Measurements from ENCODE around the gene ZNF281.
"Not testable (repeated sequence)": the region's sequence is repeated elsewhere in the genome, so short reads cannot be mapped to it uniquely, and the experiment has no call there.

The ZNF281 gene, protein sequence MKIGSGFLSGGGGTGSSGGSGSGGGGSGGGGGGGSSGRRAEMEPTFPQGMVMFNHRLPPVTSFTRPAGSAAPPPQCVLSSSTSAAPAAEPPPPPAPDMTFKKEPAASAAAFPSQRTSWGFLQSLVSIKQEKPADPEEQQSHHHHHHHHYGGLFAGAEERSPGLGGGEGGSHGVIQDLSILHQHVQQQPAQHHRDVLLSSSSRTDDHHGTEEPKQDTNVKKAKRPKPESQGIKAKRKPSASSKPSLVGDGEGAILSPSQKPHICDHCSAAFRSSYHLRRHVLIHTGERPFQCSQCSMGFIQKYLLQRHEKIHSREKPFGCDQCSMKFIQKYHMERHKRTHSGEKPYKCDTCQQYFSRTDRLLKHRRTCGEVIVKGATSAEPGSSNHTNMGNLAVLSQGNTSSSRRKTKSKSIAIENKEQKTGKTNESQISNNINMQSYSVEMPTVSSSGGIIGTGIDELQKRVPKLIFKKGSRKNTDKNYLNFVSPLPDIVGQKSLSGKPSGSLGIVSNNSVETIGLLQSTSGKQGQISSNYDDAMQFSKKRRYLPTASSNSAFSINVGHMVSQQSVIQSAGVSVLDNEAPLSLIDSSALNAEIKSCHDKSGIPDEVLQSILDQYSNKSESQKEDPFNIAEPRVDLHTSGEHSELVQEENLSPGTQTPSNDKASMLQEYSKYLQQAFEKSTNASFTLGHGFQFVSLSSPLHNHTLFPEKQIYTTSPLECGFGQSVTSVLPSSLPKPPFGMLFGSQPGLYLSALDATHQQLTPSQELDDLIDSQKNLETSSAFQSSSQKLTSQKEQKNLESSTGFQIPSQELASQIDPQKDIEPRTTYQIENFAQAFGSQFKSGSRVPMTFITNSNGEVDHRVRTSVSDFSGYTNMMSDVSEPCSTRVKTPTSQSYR

DNA sequence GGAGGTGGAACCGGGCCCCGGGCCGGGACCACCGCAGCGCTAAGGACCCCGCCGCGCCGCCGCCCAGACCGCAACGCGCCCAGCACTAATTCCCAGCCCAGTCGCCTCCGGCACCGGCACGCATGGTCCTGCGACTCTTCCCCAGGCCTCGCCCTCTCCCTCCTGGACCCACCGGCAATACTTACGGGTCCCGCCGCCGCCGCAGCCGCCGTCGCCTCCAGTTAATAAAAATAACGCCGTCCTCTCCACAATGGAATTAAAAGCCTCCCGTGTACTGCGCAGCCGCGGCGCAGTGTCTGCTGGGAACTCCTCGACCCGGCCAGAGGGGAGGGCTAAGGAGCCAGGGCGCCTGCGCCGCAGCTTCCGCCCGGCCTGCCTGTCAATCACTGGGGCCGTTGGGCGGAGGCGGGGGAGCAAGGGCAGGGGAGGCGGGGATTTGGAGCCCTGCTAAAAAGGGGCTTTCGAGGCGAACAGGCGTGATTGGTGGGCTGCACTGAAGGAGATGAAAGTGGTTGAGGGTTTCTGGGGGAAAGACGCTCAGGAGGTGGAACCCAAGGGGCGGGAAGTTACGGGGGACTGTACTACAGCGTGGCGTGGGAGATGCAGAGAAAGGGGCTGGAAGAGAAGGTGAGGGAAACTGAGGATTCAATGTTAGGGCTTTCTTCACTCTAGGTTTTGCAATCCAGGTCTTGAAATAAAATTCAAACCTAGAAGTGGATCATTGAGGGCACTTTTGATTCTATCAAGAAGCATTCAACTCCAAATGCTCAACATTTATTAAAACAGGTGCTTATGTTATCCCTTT, at the start of gene ZNF281:
TSS of gene ZNF281 (minus strand) at position 276 of the 805 bp plus-strand sequence. CDS start 331 bp downstream, outside the sequence.
- peak; percentile 99 for DNase-seq

DNA sequence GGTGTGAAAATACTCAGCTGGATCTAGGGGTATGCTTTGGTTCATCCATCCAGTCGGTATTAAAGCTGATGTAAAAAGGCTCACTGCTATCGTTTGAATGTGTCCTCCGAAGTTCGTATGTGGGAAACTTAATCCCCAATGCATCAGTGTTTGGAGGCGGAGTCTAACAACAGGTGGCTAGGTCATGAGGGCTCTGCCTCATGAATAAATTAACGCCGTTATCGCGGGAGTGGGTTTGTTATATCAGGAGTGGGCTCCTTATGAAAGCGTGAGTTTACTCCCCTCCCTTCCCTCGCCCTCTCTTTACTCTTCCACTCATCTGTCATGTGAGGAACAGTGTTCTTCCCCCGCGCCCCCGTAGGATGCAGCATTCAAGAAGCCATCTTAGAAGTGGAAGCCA, 48.9 kb upstream of the ZNF281 start:
- DNase-seq, result no peak

DNA sequence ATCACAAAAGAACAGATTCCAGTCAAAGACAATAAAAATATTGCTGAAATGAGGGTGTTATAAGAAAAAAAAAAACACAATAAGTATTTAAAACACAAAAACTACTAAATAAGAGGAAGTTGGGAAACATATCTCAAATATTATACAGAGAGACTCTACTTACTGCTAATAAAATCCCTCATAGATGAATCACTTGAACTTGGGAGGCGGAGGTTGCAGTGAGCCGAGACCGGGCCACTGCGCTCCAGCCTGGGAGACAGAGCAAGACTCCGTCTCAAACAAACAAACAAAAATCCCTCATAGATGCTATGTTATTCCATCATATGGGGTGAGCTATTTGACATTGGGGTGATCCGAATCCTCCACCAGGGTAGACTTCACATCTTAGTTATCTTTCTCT, 48.0 kb upstream of the ZNF281 start:
- no peak for DNase-seq

DNA sequence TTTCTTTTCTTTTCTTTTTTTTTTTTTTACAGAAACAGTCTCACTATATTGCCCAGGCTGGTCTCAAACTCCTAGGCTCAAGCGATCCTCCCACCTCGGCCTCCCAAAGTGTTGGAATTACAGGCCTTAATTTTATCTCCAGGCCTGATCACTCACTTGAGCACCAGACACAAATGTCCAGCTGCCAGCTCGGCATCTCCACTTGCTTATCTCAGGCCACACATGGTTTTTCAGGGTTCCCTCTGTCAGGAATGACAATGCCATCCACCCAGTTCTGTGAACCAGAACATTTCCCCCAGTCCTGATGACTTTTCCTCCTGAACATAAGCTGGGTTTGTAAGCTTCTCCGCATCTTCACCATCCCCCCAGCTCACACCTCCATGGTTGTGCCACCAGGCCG, 44.6 kb upstream of the ZNF281 start:
- DNase-seq, result no peak

DNA sequence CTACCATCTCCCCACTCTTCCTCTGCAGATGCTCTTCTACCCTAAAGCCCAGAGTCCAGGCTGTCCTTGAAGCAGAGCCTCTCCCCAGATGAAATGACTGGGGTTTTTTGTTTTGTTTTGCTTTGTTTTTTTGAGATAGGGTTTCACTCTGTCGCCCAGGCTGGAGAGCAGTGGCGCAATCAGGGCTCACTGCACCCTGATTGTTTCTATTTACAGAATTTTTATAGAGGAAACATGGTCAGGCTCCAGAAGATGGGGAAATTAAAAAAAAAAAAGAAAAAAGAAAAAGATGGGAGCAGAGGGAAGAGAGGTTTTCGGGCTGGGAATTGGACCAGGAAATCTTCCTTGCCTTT, 43.7 kb upstream of the ZNF281 start:
- DNase-seq, result no peak

DNA sequence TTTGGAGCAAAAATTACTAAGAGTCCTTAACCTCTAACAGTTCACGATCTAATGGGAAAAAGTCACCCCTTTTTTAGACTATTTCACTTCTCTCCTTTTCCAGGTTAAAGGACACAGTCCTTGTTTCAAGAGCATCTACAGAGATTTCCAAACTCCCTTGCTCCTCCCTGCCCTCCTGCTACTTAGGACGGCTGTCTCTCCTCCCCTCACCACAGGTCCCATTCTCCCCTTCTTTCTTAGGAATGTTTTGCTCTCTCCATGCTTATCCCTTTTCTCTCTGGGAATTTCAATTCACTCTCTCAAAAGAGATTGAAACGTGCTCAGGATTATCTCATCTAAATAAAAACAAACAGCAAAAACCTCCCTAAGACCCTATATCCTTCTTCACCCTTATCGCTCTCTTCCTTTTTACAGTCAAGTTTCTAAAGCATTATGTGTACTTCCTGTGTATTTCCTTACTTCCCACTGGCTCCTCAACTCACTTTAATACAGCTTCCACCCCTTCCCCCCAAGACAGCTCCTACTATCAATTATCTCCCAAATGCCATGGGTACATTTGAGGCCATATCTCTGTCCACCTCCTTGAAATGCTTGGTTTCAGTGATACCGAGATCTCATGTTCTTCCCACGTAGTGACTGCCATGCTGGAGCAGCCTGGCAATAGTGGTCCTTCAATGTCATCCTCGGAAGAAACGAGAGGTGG, 43.2 kb upstream of the ZNF281 start:
- DNase-seq, result no peak

DNA sequence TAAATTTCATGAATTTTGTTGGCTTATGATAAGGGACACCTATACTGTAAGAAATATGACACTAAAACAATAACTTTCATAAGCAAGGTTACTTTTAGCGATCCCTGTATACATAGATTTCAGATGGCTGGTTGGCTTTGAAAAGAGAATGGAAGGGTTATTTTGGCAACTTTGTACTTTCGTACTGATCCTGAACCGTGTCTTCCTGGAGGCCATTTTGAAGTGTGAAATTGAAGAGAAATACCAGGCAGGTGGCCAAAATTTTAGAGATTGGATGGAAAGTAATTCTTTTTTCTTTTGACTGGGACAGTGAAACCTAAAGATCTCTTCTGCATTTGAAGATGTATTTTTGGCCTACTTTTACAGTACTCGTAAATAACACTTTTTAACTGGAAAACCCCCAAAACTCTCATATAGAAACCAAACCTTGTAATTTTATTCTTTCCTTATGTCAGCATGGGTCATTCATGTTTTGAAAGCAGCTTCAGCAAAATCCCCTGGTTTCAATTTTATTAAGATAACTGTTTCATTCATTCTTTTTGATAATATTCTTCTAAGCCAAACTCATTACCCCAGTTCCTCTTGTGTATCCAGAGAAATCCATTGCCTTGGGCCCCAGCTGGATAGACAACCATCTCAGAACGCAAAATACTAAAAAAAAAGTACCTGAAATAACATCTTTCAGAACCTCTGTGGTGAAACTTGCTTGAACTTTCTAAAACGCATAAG, 38.4 kb upstream of the ZNF281 start:
- DNase-seq, result no peak

DNA sequence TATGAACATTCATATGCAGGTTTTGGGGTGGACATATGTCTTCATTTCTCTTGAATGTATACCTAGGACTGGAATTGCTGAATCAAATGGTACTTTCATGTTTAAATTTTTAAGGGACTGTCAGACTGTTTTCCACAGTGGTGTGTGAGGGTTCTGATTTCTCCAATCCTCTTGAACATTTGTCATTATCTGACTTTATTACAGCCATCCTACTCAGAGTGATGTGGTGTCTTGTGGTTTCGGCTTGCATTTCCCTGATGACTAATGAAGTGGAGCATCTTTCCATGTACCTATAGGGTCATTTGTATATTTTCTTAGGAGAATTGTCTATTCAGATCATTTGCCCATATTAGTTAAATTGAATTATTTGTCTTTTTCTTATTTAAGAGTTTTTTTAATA, 35.4 kb upstream of the ZNF281 start:
- DNase-seq, result no peak

DNA sequence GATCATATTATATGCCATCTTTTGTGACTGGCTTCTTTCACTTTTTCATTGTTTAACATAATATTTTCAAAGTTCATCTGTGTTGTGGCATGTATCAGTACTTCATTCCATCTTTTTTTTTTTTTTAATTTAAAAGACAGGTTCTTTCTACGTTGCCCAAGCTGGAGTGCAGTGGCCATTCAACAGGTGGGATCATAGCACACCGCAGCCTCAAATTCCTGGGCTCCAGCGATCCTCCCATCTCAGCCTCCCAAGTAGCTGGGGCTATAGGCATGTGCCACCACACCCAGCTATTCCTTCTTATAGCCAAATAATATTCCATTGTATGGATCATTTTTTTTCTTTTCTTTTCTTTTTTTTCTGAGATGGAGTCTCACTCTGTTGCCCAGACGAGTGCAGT, 34.6 kb upstream of the ZNF281 start:
- DNase-seq, result no peak

DNA sequence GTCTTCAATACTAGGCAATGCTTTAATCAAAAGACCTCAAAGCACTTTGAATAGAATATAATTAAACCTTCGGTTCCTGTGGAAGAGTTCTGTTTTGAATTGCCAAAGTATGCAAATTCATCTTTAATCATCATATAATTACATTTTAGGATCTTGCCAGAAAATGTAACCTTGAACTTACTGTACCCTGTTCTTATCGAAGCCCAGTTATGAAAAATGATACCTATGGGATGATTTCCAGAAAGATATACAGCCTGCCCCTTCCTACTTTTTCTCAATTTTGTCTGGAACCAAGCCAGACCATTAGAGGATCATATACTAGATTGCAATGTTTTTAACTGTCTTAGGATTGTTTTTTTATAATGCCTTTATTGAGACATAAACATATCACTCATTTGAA, 34.0 kb upstream of the ZNF281 start:
- no peak for DNase-seq

DNA sequence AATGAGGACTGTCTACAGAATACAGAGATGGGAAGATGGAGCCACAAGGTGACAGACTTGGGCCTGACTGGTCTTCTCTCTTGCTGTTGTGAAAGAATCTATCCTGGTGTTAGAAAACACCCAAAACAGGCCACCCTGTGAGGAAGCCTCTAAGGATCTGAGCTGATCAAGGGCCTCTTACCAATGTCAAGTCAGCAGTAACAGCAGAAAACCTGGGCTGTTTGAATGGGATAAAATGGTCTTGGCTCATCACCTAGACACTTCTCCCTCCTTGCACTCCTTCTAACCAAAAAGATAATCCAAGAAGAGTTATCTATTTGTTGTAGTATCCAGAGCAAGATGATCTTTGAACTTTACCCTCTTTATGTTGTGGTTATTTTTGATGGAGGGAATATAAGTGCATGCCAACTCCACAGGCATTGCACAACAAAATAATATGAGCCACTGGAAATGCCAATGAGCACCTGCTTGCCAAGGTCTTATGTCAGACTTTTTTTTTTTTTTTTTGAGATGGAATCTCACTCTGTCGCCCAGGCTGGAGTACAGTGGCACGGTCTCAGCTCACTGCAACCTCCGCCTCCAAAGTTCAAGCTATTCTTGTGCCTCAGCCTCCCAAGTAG, 32.8 kb upstream of the ZNF281 start:
- no peak for DNase-seq

DNA sequence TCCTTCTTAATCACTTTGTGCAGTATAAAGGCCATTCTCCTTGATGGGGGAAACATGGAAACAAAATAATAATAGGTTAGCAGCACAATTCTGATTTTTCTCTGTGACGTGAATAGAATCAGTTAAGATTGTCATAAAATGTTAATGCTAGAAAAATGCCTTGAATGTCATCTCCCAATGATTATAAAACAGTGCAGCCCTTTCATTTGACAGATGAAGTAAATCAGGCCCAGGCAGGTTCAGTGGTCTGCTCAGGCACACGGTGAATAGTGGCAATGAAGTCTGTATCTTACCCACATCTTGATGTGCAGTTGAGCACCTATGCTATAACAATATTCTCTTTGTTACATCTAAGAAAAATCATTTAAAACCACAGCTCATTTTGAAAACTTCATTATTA, 32.2 kb upstream of the ZNF281 start:
- DNase-seq, result no peak

DNA sequence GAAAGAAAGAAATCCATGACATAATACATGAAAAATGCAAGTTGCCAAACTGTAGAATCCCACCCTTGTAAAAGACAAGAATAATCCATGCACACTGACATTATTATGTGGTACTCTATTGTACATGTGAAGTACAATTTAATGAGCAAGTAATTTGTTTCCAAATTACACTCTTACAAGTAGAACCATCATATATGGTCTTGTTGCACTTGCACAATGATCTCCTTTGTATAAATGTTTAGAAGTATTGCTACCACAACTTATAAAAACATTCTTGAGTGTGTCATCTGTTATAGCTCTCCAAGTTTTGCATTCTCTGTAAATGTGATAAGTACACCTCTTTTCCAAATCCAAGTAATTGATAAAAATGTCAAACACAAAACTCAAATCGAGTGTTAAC, 29.1 kb upstream of the ZNF281 start:
- no peak for DNase-seq

DNA sequence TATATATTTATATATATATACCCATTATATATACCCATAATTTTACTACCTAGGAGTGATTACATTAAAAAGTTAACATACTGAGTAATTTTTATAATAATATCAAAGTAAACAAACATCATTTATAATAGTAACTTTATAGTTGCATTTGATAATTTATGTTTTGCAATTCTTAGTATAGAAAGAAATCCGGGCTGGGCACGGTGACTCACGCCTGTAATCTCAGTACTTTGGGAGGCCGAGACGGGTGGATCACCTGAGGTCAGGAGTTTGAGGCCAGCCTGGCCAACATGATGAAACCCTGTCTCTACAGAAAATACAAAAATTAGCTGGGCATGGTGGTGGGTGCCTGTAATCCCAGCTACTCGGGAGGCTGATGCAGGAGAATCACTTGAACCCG, 28.6 kb upstream of the ZNF281 start:
- DNase-seq, result not testable (repeated sequence)

DNA sequence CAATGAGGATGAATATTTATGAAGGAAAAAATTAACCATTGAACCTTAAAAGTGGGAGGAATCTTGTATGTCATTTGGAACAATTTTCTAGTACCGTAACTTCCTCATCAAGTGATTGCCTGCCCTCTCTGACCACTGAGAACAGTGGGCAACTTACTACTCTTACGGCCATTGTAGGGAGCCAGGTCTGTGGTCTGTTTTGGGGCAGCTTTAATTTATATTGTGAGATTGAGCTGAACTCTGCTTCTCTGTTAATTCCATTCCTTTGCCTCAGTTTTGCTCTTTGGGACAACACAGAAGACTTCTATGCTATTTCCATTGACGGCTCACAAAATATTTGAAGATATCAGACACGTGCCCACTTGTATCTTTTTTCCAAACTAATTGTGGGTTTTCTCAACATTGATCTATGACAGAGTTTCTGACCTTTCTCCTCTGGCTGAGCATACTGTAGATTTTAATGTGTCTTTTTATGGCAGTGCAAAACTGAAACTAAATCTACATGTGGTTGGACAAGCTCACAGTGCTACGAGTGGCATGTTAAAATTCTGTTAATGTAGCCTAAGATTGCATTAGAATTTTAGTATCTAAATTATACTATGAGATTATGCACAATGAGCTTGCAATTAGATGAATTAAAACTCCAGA, 27.8 kb upstream of the ZNF281 start:
- no peak for DNase-seq

DNA sequence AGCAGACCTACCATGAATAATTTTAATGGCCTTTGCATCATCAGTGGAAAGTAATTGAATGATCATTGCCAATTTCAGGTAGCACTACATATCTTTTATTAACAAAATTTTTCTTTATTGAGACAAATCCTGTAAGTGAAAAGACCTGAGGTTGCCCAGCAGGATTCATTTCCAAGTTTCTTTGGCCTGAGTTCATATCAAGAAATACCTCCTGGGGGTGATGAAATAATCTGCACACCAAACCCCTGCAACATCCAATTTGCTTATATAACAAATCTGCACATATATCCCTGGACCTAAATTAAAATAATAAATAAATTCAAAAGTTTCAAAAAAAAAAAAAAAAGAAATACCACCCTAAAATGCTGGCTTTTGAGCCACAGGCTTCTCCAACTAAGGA, 27.3 kb upstream of the ZNF281 start:
- no peak for DNase-seq

DNA sequence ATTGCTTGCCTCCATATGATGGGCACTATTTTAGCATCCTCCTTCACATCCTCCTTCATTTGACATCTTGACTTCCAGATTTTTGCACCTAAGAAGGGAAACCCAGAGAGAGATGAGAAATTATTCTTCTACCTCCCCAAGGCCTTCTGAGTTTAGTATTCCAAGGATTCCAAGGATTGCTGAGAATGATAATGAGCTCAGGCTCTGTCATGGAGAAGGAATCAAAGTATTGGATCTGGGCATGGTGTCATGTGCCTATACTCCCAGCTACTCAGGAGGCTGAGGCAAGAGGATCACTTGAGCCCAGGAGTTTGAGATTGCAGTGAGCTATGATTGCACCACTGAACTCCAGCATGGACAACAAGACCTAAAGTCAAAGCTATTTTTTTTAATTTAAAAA, 26.6 kb upstream of the ZNF281 start:
- no peak for DNase-seq

DNA sequence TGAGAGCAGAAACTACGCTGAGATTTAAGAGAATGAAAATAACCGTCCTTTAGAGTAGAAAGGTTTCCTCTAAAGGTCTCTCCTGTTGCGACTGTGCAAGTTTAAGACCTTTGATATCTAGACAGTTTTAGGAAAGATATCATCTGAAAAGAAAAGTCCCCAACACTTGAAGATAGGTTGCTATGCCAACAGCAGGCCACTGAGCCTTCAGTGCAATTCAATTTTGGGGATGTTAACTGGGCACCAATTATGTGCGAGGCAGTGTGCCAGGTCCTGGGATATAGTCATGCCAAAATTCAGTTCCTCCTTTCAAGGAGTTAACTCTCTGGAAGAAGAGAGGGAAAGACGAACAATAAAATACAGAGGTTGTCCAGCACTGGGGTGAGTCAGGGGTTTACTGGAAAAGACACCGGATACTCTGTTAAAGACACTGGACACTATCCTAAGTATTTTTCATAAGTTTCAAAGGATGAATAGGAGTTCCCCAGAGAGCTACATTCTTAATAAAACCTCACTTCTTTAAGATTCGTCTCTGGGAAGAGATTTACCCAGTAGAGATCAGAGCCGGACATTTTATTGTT, 25.5 kb upstream of the ZNF281 start:
- no peak for DNase-seq

DNA sequence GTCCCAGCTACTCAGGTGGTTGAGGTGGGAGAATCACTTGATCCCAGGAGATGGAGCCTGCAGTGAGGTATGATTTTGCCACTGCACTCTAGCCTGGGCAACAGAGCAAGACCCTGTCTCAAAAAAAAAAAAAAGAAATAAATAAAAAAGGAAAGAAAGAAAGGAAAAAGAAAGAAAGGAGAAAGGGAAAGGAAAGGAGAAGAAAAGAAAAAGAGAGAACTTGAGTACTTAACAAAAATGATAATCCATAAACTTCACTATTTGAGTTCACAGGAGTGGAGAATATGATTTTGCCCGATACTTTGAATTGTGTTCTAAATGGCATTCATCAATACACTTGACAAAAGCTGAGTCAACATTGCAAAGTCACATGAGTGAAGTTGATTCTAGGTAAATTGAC, 23.8 kb upstream of the ZNF281 start:
- DNase-seq, result no peak

DNA sequence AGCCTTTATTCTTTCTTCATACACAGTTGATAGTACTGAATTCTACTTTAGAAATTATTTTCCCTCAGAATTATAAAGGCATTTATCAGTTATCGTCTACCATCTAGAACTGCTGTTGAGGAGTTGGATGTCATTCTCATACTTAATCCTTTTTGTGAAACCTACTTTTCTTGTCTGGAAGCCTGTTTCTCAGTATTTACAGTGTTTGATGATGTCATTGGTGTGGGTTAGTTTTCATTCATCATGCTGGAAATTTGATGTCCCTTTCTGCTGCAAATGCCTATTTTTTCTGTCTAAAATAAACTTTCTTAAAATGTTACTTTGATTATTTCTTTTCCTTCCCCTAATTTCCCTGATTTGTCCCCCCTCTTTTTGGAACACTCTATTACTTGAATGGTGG, 22.8 kb upstream of the ZNF281 start:
- no peak for DNase-seq

Measured in activated effector memory CD4-positive, alpha-beta T cell treated with anti-CD3 and anti-CD28 coated beads, Interleukin-2, amount 50 U/mL, for 16 hours (primary cell).